Lower leg skin (tissue), 4 donors: Measurements from ENCODE around the gene SF3A1. TPM values are rescaled to one million over a fixed set of nuclear protein-coding genes. Genes with fewer than 3 reads are reported as not detected.
A peak's percentile ranks its signal among the peaks of the same experiment; 100 is the strongest.

ENCODE experiments used
- DNase-seq, 2 donors: peaks; one replicate each; pipeline ENCODE4 v3.0.0-alpha.2; 2019; ENCODE audit warnings: low spot score in 2 of 2
- H3K4me3 ChIP-seq: fragments of 200-600 bp; sonication (generic); 2 replicates; pipeline ENCODE4 v1.5.1; 2017; ENCODE audit warnings: mild to moderate bottlenecking, low read depth; ENCODE audit not compliant: poor library complexity, severe bottlenecking
- POLR2A ChIP-seq, 2 donors: fragments of 450-650 bp; IDR thresholded peaks; one replicate each; pipeline ENCODE4 v1.6.1; 2016 to 2017; ENCODE audit warnings: antibody characterized with exemption in 2 of 2, mild to moderate bottlenecking in 1 of 2, moderate library complexity in 1 of 2
- WGBS, 2 donors: methylation state at CpG; one replicate each; pipeline ENCODE4 v1.1.5; 2018; 5-methylcytosine and 5-hydroxymethylcytosine counted together
- intact Hi-C: fragments of 100-400 bp; cut with DNase I; formaldehyde crosslinking; loops from one replicate; pipeline ENCODE4 v1.15.0; 2023; ENCODE audit warnings: low total_unique reads
- total RNA-seq, 4 donors: library from RNA; depleted of rRNA; stranded (reverse); fragments of >200 nt; gene quantifications; one replicate each; pipeline ENCODE4 v1.1.0, GENCODE V29; 2016
- TF ChIP-seq, protein P1 (sequence below), 3 donors: fragments of 450-650 bp; IDR thresholded peaks; one replicate each; pipeline ENCODE4 v1.5.1; 2016; ENCODE audit warnings: antibody characterized with exemption in 3 of 3, mild to moderate bottlenecking in 3 of 3, moderate library complexity in 2 of 3

SF3A1 gene
- total RNA-seq, 4 donors from 2014 or later: 72.4 to 169 (median 114) TPM

DNA sequence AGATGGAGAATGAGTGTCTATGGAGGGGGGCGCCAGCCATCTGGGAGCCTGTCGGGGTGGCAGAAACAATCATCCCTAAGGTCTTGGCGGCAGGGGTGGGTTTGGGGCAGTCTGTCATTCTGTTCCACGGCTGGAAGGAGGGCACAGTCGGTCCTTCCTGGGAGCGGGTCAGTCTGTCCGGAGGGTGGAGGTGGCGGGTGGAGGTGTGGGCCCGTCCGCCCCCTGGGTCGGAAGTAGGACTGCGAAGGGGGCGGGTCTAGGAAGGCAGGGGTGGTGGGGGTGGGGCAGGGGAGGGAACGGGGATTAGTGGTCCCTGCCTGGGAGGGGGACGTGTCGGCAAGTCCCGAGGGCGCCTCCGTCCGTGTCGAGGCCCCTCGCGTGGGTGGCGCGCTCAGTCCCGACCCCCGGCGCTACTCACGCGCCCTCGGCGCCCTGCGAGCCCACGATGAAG is 30.4 kb downstream of the SF3A1 start:
- TF ChIP-seq, protein P1, sequence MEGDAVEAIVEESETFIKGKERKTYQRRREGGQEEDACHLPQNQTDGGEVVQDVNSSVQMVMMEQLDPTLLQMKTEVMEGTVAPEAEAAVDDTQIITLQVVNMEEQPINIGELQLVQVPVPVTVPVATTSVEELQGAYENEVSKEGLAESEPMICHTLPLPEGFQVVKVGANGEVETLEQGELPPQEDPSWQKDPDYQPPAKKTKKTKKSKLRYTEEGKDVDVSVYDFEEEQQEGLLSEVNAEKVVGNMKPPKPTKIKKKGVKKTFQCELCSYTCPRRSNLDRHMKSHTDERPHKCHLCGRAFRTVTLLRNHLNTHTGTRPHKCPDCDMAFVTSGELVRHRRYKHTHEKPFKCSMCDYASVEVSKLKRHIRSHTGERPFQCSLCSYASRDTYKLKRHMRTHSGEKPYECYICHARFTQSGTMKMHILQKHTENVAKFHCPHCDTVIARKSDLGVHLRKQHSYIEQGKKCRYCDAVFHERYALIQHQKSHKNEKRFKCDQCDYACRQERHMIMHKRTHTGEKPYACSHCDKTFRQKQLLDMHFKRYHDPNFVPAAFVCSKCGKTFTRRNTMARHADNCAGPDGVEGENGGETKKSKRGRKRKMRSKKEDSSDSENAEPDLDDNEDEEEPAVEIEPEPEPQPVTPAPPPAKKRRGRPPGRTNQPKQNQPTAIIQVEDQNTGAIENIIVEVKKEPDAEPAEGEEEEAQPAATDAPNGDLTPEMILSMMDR (IDR thresholded peaks at IDR 0.05): no peak
- no peak for TF ChIP-seq POLR2A (IDR thresholded peaks at IDR 0.05)
- H3K4me3 ChIP-seq: peak overlapping the region; percentile 51
- DNase-seq: peak in 1 of 2 donors; percentile 90
- 2% methylated on average over 17 to 23 of the region's 34 CpGs for WGBS, 2 donors
- intact Hi-C loops: no loop called here

DNA sequence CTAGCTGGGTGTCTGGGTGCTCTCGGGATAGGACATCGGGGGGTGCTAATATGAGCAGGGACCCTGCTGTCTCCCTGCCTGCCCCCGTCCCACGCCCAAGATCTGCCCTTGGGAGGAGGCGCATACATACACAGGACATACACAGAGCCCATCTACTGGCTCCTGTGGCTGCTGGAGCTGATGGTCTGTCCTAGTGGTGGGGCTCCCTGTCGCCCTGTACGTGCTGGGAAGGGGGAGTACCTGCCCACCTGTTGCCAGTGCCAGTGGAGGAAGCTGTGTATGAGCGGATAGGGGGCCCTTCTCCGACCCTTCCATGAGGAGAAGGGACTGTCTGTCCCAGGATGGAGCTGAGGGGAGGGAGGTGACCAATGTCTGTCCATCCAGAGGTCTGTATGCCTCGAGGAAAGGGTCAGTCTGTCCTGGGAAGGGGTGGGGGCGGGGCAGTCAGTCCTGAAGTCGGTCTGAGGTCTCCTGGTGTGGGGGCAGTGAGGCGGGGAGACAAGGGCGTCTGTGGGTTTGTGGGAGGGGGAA is 30.9 kb downstream of the SF3A1 start:
- TF ChIP-seq, protein P1 (IDR thresholded peaks at IDR 0.05): no peak
- TF ChIP-seq POLR2A (IDR thresholded peaks at IDR 0.05): no peak
- intact Hi-C loops: no loop called here
- 8 to 18% methylated on average over 12 to 14 of the region's 14 CpGs for WGBS, 2 donors

DNA sequence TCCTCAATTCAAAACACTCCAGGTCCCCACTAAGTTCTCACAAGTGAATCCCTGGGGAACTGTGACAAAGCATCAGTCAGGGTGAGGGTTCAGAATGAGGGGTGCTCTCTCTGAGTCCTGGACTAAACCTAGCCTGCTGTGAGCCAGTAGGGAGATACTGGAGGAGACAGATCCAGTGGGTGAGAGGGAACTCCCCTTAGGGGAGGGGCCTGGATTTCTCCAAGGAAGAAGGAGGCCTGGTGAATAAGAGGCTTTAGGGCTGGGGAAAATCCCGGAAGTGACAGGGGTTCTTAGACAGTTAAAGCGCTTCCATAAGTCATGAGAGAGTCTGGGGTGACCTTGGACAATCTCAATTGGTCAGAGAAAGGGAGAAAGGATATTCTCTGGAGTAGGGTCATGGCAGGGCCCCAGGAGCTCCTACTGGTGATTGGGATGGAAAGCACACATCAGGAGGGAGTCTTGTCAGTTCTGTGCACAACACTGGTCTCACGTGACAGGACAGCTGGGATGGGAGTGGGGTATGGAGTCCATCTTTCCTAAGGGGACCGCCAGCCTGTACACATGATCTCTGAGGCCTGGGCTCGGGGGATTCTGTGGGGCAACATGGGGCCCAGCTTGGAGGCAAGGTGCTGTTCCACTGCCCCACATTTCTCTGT is 31.5 kb downstream of the SF3A1 start:
- H3K4me3 ChIP-seq: peak overlapping the region; percentile 51
- DNase-seq: peak; percentile 81 to 93
- 16 to 20% methylated on average over 5 of the region's 5 CpGs for WGBS, 2 donors
- intact Hi-C loops: no loop called here
- TF ChIP-seq, protein P1 (IDR thresholded peaks at IDR 0.05): no peak
- no peak for TF ChIP-seq POLR2A (IDR thresholded peaks at IDR 0.05)

More for the DNA sequence above, 30.9 kb downstream of the SF3A1 start:
- DNase-seq: no peak
- H3K4me3 ChIP-seq: peak overlapping the region; percentile 51

DNA sequence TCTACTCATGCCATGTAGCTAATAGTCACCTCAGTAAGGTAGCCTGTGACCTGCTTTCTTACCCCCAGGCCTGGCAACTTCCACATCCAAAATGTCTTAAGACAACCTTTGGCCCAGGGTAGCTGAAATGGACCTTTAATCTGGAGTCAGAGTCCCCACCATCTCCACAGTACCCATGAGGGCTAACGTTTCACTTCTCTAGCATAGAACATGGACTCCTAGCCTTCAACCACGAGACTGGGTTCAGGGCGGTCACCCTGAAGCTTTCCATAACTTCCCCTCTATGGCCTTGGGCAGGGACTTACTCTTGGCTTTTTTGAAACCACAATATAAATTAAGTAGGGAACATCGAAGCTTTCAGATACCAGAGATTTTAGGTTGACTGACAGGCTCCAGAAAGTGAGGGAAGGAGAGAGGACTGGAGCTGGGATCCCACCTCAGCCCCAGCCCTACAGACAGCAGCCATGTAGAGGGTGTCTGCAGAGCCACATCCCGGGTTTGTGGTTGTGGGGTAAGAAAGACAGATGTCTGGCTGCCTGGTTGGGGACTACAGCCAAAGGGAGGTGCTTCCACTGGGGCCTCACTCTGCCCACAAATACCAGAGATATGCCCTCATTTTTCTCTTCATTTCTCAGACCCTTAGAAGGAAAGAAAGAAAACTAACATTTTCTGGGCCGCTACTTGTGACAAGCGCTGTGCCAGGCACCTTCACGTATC is 32.5 kb downstream of the SF3A1 start:
- intact Hi-C loops: no loop called here

DNA sequence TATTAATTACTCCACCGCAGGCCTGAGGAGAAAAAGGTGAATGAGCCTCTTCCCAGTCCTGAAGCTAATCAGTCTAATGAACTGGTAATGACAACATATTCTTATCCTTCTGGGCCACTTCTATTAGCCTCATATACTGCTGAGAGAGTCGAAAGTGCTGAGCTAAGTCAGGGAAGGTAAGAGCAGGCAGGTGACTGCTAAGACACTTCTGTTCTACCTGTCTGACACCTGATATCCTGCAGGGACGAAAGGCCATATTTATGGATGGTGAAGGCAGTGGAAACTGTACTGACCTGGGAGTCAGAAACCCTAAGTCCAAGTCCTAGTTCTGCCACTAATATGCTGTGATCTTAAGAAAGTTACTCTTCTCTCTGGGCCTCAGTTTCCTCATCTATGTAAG is 33.4 kb downstream of the SF3A1 start:
- WGBS, 2 donors: 88 to 93% methylated on average over 3 of the region's 3 CpGs
- TF ChIP-seq, protein P1 (IDR thresholded peaks at IDR 0.05): no peak
- no peak for TF ChIP-seq POLR2A (IDR thresholded peaks at IDR 0.05)
- DNase-seq: no peak
- intact Hi-C loops: no loop called here
- H3K4me3 ChIP-seq: no peak overlapping the region

More for the DNA sequence above, 32.5 kb downstream of the SF3A1 start:
- 34 to 36% methylated on average over 8 of the region's 8 CpGs for WGBS, 2 donors
- no peak for DNase-seq
- TF ChIP-seq, protein P1 (IDR thresholded peaks at IDR 0.05): no peak
- TF ChIP-seq POLR2A (IDR thresholded peaks at IDR 0.05): no peak
- H3K4me3 ChIP-seq: no peak overlapping the region
